CD4-positive, alpha-beta T cell (primary cell): ENCODE data around the gene IL10RB. TPM values are rescaled to one million over a fixed set of nuclear protein-coding genes. Genes with fewer than 3 reads are reported as not detected.

ENCODE experiments used
- ATAC-seq: fragments of 200-7000 bp; cut with Tn5 transposase; one replicate; pipeline ENCODE4 v1.10.0; 2022; ENCODE audit warnings: mild to moderate bottlenecking; ENCODE audit not compliant: poor library complexity
- CTCF ChIA-PET: fragments of 350-600 bp; sonication (Branson Sonifier 250); formaldehyde crosslinking; loops from one replicate; lab custom pipeline; 2021; ENCODE audit warnings: antibody characterized with exemption, inconsistent platforms; lab: Charles Lee
- POLR2A ChIA-PET: fragments of 350-600 bp; sonication (Branson Sonifier 250); formaldehyde crosslinking; loops from one replicate; lab custom pipeline; 2021; ENCODE audit warnings: antibody characterized with exemption, inconsistent platforms; lab: Charles Lee
- DNase-seq, 14 experiments: peaks; one replicate each; pipeline ENCODE4 v3.0.0-alpha.2; 2013 to 2020; ENCODE audit warnings: mixed read lengths in 2 of 14
- H3K27ac ChIP-seq, 2 donors: one replicate each; pipeline versions ENCODE4 v1.5.1 to v1.7.0; 2013; ENCODE audit warnings: low read length in 2 of 2, low read depth in 1 of 2, mild to moderate bottlenecking in 1 of 2
- H3K27me3 ChIP-seq, 2 experiments: 1 replicate in 1 of 2; 2 replicates in 1 of 2; pipeline versions ENCODE4 v1.6.1 to v1.7.0; 2013; ENCODE audit warnings: low read length in 2 of 2, control low read depth in 1 of 2, mild to moderate bottlenecking in 1 of 2, moderate library complexity in 1 of 2; ENCODE audit not compliant: insufficient read depth in 2 of 2, control insufficient read depth in 1 of 2
- H3K36me3 ChIP-seq: one replicate; pipeline ENCODE4 v1.6.1; 2013; ENCODE audit warnings: low read length, control low read depth; ENCODE audit not compliant: insufficient read depth
- H3K4me1 ChIP-seq: one replicate; pipeline ENCODE4 v1.6.1; 2013; ENCODE audit warnings: low read length, control low read depth; ENCODE audit not compliant: insufficient read depth
- H3K4me3 ChIP-seq: one replicate; pipeline ENCODE4 v1.5.1; 2013; ENCODE audit warnings: mild to moderate bottlenecking, low read length, moderate library complexity
- H3K9me3 ChIP-seq, 2 experiments: 1 replicate in 1 of 2; 2 replicates in 1 of 2; pipeline versions ENCODE4 v1.6.1 to v1.7.0; 2013; ENCODE audit warnings: low read length in 2 of 2, mild to moderate bottlenecking in 2 of 2, control low read depth in 1 of 2, moderate library complexity in 1 of 2; ENCODE audit not compliant: control insufficient read depth in 1 of 2, insufficient read depth in 1 of 2
- H3K27ac Mint-ChIP-seq: one replicate; pipeline ENCODE4 v1.8.0; 2020; ENCODE audit warnings: mixed read lengths
- H3K27me3 Mint-ChIP-seq: one replicate; pipeline ENCODE4 v1.8.0; 2021; ENCODE audit warnings: mixed read lengths
- H3K36me3 Mint-ChIP-seq: one replicate; pipeline ENCODE4 v1.8.0; 2021; ENCODE audit warnings: low read depth, mixed read lengths
- H3K4me1 Mint-ChIP-seq: one replicate; pipeline ENCODE4 v1.8.0; 2021; ENCODE audit warnings: low read depth, mixed read lengths
- H3K4me3 Mint-ChIP-seq: one replicate; pipeline ENCODE4 v1.8.0; 2020; ENCODE audit warnings: mild to moderate bottlenecking, mixed read lengths
- H3K9me3 Mint-ChIP-seq: one replicate; pipeline ENCODE4 v1.8.0; 2020; ENCODE audit warnings: mixed read lengths
- intact Hi-C, 2 experiments: fragments of 100-400 bp; cut with DNase I in 1 of 2; cut with micrococcal nuclease in 1 of 2; formaldehyde crosslinking; loops; one replicate each; pipeline versions ENCODE4 v1.15.1 to v1.9.0; 2023 to 2025; cut with DNase I, micrococcal nuclease
- polyA plus RNA-seq, 2 donors: library from polyadenylated mRNA; unstranded; fragments of 120-200 nt; gene quantifications; one replicate each; pipeline ENCODE4 v1.2.1, GENCODE V29; 2013
- total RNA-seq, 174 experiments: library from RNA in 2 of 174; stranded (reverse) in 2 of 174; gene quantifications; one replicate each; pipeline ENCODE4 v1.2.3 and lab custom pipeline; 2021 to 2026
- TF ChIP-seq, protein P1 (sequence below): fragments of 200-600 bp; IDR thresholded peaks from one replicate; pipeline ENCODE4 v1.8.0; 2022; ENCODE audit warnings: antibody characterized with exemption, mild to moderate bottlenecking

The IL10RB gene
- total RNA-seq, result 1 to 10 TPM; 7.2 to 9.2 TPM
- 36.9 TPM for polyA plus RNA-seq (2013, experiment 1 of 2)
- polyA plus RNA-seq (2013, experiment 2 of 2), result 37.6 TPM
- 0.64 to 26.2 (median 3.9) reads per million in 172 experiments for total RNA-seq (lab: John Stamatoyannopoulos, UW)

DNA sequence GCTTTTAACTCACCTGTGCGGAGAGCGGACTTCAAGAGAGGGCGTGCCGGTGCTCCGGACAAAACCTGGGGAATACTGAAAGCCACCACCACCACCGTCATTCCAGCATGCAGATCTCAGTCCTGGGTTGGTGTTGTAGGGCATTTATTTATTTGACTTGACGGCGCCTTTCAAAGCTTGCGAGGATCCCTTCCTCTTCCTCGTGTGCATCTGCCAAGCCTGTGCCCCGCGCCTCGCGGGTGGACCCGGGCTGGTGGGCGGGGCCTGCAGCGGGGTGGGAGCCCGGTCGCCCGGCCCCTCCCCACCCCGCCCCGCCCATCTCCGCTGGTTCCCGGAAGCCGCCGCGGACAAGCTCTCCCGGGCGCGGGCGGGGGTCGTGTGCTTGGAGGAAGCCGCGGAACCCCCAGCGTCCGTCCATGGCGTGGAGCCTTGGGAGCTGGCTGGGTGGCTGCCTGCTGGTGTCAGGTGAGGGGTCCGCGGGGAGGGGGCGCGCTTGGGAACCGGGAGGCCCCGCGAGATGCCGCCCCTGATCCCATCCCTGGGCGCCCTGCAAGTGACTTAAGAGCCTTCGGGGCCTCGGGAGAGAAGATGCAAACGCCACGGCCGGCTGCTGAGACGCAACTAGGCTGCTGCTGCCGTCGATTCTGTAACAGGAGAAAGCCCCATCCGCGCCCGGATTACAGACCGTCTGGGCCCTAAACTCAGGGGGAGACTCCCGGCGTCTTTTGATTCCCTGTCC, at the start of gene IL10RB:
IL10RB (plus strand) TSS at position 318 of the 739 bp plus-strand sequence; CDS start at position 417, 99 bp downstream.
- ATAC-seq (peak; percentile 71), DNase-seq (peak; percentile 47 to 89 (median 72))
- CTCF ChIA-PET, result interaction anchor here (0.7 to 2.1 kb wide), 6 partner anchors 25 to 179 kb away, joined by 3 to 13 read pairs (median 4); no protein-coding TSS in a partner anchor
- H3K27ac ChIP-seq, result peak within 1 kb of the TSS; percentile 79 to 85
- H3K27me3 ChIP-seq, result no peaks in the 10 kb centered on the region
- Mint-ChIP-seq H3K27me3 (no peaks in the 10 kb centered on the region), H3K27ac (peak within 1 kb of the TSS; percentile 94), H3K9me3 (no peaks in the 10 kb centered on the region), H3K4me1 (peaks cover 60% of the 10 kb centered on the region), H3K4me3 (peak within 1 kb of the TSS; percentile 99), H3K36me3 (peaks cover 69% of the 10 kb centered on the region)
- intact Hi-C loops, result loop anchor here (2.0 to 10.0 kb wide), 5 partner anchors 34 to 179 kb away; no protein-coding TSS in a partner anchor
- H3K9me3 ChIP-seq, result no peaks in the 10 kb centered on the region
- TF ChIP-seq, protein P1, sequence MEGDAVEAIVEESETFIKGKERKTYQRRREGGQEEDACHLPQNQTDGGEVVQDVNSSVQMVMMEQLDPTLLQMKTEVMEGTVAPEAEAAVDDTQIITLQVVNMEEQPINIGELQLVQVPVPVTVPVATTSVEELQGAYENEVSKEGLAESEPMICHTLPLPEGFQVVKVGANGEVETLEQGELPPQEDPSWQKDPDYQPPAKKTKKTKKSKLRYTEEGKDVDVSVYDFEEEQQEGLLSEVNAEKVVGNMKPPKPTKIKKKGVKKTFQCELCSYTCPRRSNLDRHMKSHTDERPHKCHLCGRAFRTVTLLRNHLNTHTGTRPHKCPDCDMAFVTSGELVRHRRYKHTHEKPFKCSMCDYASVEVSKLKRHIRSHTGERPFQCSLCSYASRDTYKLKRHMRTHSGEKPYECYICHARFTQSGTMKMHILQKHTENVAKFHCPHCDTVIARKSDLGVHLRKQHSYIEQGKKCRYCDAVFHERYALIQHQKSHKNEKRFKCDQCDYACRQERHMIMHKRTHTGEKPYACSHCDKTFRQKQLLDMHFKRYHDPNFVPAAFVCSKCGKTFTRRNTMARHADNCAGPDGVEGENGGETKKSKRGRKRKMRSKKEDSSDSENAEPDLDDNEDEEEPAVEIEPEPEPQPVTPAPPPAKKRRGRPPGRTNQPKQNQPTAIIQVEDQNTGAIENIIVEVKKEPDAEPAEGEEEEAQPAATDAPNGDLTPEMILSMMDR, result no peak
- peak within 1 kb of the TSS; percentile 98 for H3K4me3 ChIP-seq
- POLR2A ChIA-PET, result interaction anchor here (0.6 to 4.3 kb wide), 23 partner anchors 8 to 495 kb away, joined by 3 to 35 read pairs (median 5); partner anchors contain the start of genes DNAJC28, IFNAR1, IFNAR2 and PAXBP1
- H3K4me1 ChIP-seq, result peaks cover 62% of the 10 kb centered on the region
- peaks cover 33% of the 10 kb centered on the region for H3K36me3 ChIP-seq

DNA sequence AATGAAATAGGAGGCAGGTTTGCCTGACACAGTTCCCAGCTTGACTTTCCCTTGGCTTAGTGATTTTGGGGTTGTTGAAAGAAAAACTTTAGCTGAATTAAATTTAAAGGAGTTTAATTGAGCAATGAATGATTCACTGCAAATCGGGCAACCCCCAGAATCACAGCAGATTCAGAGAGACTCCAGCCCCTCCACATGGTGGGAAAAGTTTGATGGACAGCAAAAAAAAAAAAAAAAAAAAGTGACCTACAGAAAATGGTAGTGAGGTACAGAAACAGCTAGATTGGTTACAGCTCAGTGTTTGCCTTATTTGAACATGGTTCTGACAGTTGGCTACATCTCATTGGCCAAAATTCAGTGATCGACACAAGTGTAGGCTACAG, 49.0 kb upstream of the IL10RB start:
- CTCF ChIA-PET, result no interaction called here
- Mint-ChIP-seq H3K4me1 (peaks cover 88% of the 10 kb centered on the region), H3K27me3 (no peaks in the 10 kb centered on the region), H3K4me3 (no peak overlapping the region), H3K27ac (peak overlapping the region; percentile 84), H3K9me3 (peaks cover 7% of the 10 kb centered on the region), H3K36me3 (no peaks in the 10 kb centered on the region)
- Histone ChIP-seq H3K27ac (peak overlapping the region in 1 of 2 donors; percentile 78), H3K4me1 (peaks cover 67% of the 10 kb centered on the region), H3K4me3 (no peak overlapping the region), H3K27me3 (no peaks in the 10 kb centered on the region), H3K9me3 (peaks cover 2 to 3% of the 10 kb centered on the region in 2 experiments), H3K36me3 (no peaks in the 10 kb centered on the region)
- ATAC-seq (no peak), DNase-seq (peak in 1 of 14 experiments; percentile 29)
- intact Hi-C loops, result no loop called here
- TF ChIP-seq, protein P1, result no peak
- POLR2A ChIA-PET, result interaction anchor here (0.8 to 1.6 kb wide), 3 partner anchors 15 to 445 kb away, joined by 3 to 8 read pairs (median 4); partner anchors contain the start of gene IFNAR1

DNA sequence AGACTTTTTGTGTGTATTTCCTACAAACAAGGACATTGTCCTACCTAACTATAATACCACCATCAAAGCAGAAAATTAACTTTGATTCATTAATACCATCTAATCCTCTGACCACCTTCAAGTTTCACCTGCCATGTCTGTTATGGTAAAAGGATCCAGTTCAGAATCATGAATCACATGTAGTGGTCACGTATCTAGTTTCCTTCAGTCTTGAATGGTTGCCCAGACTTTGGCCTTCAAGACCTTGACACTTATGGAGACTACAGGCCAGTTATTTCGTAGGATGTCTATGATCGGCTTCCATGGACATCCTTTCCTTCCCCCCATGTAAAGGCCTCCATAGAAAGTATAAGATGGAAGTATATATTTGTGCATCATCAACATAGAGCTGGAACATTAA, 46.9 kb upstream of the IL10RB start:
- TF ChIP-seq, protein P1, result no peak
- H3K4me1 ChIP-seq, result peaks cover 50% of the 10 kb centered on the region
- Mint-ChIP-seq H3K27ac (peak overlapping the region; percentile 22), H3K4me3 (peak overlapping the region; percentile 16), H3K36me3 (no peaks in the 10 kb centered on the region), H3K27me3 (no peaks in the 10 kb centered on the region), H3K9me3 (peaks cover 8% of the 10 kb centered on the region), H3K4me1 (peaks cover 66% of the 10 kb centered on the region)
- ChIA-PET CTCF (interaction anchor here (1.1 kb wide), 1 partner anchor 19 kb away, joined by 3 read pairs; no protein-coding TSS in a partner anchor), POLR2A (interaction anchor here (1.3 to 1.6 kb wide), 2 partner anchors 19 to 33 kb away, joined by 4 to 5 read pairs; no protein-coding TSS in a partner anchor)
- no peaks in the 10 kb centered on the region for H3K27me3 ChIP-seq
- ATAC-seq, result no peak
- H3K4me3 ChIP-seq, result no peak overlapping the region
- no peaks in the 10 kb centered on the region for H3K36me3 ChIP-seq
- no peak overlapping the region for H3K27ac ChIP-seq
- H3K9me3 ChIP-seq, result peaks cover 5 to 8% of the 10 kb centered on the region in 2 experiments
- intact Hi-C loops, result no loop called here
- no peak for DNase-seq
